ENCODE data around the gene TRIML1. TPM values are rescaled to one million over a fixed set of nuclear protein-coding genes. Genes with fewer than 3 reads are reported as not detected.

Gene TRIML1
- total RNA-seq, 1 donor from 2014 or later: not detected

Small RNAs within 50 kb of the gene (small RNA-seq; reads per million reads assigned to genes)
- gene RNU6-173P: not detected

Other genes starting within 250 kb of the TRIML1 start
- gene ZFP42, start 143.7 kb upstream of the TRIML1 start, total RNA-seq: not detected
- gene TRIML2, start 29.8 kb upstream of the TRIML1 start, total RNA-seq: not detected

Measured in frontal cortex (tissue), 1 donor.